GM21737 (cell line): Measurements from ENCODE around the gene PLPP1.

Experiments used
- ATAC-seq: cut with Tn5 transposase; IDR thresholded peaks from one replicate; pipeline ENCODE4 v1.9.1; 2021; ENCODE audit warnings: mild to moderate bottlenecking, moderate library complexity; ENCODE audit not compliant: unreplicated experiment

Gene PLPP1

DNA sequence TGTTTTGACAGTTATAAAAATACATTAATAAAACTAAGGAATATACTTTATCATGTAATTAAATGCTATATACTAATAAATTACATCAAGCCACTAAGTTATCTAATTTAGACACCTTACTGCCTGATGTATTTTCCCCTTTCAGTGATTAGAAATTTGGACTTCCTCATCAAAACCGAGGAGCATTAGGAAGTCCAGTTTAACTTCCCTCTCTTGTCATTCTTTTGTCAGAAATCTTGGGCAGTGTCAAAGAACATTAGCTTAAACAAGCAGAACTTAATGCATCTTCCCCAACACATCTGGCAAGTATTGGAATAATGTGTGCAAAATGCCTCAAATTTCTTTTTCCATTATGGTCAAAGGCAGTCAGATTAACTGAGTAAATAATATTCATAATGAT is 81.6 kb downstream of the PLPP1 start:
- no peak for ATAC-seq

DNA sequence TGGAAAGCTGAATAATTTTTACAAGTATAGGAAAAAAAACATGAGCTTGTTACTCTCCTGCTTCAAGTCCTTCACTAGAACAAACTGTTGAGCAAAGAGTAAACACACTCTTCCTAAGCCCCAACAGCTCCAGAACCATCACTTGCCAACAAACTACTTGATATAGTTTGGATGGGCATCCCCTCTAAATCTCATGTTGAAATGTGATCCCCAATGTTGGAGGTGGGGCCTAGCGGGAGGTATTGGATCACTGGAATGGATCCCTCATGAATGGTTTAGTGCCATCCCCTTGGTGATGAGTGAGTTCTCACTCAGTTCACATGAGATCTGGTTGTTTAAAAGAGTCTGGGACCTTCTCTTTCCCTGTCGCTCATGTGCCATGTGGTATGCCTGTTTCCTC is 82.8 kb downstream of the PLPP1 start:
- no peak for ATAC-seq

DNA sequence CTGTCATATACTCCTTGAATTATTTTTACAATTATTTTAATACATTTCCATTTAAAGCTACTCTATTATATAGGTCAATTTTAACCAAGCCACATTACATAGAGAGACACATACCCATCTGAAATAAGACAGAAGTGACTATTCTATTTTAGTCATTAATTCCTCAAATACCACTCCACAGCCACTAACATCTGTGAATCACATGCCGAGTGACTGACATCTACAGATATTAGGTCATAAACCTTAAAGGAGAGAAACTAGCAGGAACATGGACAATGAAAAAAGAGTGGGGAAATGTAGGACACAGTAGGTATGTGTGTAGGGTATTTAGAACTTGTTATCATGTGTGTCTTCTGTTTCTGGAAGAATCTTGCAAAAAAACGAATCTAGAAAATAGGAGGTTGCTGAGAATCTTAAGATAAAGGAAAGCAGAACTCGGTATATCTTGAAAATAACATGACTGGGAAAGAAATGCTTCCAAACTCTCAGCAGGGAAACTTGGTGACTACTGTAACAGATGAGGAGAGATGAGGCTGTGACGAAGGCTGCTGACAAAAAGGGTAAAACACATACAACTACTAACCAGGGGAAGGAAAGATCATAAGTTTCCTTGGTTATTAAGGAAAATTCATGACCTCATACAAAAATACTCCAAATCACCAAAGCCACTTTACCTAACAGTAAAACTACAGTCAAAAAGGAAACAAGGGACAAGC is 84.6 kb downstream of the PLPP1 start:
- no peak for ATAC-seq

DNA sequence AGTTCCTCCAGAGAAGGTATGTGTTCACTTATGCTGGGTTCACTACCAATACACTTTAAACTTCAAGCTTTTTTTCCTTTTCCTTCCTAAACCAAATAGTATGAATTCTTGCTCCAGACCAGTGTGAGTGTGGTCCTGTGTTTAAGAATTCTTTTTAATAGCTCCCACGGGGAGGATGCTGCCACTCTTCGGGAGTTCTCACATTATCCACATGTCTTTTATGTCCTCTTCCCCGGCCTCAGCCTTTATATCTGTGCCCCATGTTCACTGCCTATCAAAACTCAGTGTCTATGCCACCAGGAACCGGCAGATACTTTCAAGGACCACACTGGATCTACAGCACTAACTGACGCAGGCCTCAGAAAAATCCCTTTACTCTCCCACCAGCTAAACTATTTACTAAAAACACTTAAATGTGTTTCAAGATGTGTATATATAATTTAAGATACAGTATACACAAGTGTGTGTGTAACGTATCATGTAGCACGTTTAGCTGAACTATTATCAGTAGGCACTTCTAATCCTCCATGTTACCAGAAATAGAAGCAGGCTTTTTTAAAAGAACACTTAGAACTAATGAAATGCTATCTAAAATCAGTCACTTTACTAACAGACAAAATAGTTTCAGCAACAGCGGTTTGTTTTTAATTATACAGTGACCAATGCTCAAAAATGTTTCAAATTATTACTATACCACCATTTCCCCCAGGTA is 88.0 kb downstream of the PLPP1 start:
- no peak for ATAC-seq

DNA sequence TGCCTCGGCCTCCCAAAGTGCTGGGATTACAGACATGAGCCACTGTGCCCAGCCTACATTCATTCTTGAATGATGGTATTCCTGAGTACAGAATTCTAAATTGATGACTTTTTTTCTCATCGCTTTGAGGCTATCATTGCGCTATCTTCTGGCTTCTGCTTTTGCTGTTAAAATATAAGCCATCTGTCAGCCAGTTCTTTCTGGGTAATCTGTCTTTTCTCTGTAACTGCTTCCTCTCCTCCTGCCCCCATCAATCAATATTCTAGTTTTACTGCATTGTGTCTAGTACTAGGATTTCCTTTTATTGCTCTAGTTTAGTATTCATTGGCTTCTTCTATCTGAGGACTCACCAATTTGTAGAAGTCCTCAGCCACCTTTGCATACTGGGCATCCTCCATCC is 89.0 kb downstream of the PLPP1 start:
- no peak for ATAC-seq

DNA sequence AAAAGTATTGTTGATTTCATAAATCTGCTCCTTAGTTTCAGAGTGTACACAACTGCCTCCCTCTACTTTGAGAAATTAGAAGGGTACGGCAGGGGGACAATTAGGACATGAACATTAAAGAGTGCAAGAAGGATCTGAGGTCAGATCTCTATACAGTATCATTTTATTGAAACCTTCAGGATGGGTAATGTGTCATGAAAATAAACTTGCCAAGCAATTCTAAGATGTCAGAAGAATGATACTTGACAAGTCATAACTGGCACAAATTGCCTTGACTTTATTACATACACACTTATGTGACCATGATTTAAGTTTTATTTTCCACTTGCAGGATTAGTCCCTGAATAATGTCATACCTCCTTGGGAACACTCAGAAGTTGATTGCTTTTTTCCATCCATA is 92.8 kb downstream of the PLPP1 start:
- no peak for ATAC-seq

DNA sequence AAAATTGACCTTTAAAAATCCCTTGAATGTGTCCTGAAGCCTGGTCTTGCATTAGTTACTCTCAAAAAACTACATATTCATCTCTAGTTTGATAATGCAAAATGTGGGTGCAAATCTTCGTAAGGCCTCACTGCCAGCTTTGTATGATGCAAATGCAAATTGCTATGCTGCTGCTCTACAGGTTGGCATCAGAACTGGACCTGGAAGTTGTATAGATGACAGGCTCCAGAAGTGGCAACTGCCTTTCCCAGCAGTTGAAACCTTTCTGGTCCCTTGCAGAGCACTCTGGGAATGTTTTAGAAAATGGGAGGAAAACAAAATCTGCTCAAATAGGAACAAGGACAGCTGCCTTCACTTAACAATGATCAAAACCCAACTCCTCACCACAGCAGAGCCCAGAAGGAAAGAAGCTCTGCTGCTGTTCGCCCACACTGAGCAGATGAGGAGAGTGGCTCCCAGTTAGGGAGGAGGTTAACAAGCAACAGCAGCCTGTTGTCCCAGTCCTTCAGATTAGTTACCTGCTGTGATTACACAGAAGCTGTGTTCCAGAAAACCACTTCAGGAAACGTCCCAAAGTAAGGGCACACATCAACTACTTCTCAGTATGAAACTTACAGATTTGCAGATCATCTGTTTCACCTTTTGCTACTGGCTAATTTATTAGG is 93.5 kb downstream of the PLPP1 start:
- no peak for ATAC-seq

DNA sequence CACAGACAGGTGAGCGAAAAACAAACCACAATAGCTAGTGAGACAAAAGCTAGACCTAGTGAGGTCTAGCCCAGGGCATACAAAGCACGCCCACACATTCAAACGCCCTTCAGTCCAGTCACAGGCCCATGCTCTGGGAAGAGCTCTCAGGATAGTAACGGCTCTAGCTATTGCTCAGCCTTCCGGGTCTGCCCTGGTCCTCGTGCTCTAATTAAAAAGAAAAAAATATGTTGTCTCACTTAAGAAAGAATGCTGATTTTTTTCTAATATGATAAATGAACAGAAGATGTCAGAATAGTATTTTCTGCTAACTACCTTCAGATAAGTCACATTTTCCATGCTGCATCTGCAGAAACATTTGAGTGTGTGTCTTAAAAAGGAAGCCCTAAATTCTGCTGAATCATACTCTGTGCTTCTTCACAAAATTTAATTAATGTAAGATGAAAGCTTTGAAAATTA is 94.5 kb downstream of the PLPP1 start:
- no peak for ATAC-seq

DNA sequence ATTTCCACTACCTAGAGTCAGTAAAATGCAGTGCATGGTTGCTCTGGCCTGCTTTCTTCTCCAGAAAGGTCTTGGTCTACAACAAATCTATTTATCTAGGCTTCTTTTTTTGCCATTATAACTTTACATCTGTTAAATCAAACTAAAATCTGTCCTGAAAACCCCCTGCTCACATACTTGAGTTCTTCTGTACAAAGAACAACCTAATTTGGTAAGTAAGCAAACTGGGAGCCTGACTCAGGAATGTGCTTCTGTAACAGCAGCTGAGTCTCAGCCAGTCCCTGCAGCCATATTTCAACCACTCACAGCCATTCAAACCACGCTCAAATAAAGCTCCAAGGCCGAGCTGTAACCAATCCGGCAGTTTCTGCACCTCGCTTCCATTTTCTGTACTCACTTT is 95.8 kb downstream of the PLPP1 start:
- ATAC-seq: no peak

DNA sequence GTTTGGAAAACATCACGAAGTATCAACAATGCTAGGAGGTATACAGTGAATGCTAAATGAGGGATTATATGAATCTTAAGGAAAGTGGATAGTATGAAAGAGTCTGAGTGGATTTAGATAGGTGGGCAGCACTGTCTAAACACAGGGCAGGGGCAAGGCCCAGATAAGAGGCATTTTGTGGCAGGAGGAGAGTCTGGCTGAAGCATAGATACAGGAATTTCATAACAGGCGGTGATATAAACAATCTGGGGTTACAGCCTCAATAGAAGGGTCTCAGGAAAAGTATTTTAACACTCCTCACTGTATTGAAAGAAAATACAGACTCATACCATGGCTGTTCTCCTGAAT is 96.9 kb downstream of the PLPP1 start:
- no peak for ATAC-seq

DNA sequence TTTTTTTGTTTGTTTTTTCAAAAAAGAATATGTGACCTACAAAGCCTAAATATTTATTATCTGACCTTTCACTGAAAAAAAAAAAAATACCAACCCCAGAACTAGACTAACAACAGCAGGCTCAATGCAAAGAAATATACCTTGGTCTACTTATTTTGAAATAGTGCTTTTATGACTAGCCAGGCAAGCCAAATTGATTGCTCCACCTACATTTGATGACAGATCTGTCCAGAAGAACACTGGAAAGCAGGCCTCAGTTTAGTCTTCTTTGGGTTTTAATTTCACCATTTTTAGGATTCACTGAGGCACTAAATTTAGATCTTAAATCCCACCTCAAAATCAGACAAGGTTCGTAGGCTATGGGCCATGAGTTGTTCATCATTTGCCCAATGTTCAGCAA is 97.3 kb downstream of the PLPP1 start:
- ATAC-seq: no peak

DNA sequence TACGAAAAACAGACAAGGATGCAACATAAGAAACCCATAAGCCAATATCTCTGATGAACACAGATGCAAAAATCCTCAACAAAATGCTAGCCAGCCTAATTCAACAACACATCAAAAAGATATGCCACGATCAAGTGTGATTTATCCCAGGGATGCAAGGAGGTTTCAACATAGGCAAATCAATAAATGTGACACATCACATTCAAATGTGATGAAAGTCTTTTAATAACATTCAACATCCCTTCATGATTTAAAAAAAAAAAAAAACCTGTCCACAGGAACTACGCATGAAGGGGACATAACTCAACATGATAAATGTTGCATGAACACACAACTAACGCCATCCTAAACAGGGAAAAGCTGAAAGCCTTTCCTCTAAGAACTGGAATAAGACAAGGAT is 102.2 kb downstream of the PLPP1 start:
- ATAC-seq: no peak

DNA sequence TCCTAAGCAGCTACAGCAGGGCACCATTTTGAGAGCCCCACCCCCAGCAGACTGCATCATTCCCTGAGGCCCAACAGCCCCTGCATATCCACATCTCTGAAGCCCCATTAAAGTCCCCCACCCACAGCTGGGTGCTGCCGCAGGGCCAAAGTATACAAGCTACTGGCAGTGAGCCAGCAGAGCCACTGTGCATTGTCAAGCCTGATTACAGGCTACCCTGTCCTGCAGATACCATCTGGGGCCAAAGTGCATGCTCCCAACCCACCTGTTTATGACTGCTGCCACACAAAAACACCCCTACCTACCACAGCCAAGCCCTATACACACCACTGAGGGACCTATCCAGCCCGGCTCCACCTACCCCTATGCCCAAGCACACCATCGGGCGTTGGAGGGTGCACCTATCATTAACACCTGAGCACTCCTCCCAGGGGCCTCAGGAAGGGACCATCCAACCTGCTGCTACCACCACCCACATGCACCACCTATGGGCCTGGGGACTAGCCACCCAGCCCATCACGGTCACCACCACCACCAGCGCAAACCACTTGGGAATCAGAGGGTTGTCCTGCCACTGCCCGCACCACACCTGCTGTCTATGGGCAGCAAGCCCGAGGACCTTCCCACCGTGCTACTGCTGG is 105.0 kb downstream of the PLPP1 start:
- ATAC-seq: no peak

DNA sequence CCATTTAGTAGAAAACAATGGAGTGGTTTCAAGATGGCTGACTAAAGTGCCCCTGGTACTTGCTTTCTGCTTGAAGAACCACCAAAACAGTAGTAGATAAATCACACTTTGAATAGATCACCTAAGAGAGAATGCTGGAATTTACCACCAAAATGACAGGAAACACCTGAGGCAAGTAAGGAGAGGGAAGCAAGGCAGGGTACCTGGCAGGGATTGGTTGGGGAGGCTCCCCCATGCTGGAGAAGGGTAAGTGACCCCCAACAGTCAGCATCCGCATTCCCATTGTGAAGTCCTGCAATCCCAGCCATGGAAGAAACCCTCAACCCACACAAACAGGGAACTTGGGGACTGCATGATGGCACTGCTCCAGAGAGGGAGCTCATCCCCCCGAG is 105.5 kb downstream of the PLPP1 start:
- ATAC-seq: no peak

DNA sequence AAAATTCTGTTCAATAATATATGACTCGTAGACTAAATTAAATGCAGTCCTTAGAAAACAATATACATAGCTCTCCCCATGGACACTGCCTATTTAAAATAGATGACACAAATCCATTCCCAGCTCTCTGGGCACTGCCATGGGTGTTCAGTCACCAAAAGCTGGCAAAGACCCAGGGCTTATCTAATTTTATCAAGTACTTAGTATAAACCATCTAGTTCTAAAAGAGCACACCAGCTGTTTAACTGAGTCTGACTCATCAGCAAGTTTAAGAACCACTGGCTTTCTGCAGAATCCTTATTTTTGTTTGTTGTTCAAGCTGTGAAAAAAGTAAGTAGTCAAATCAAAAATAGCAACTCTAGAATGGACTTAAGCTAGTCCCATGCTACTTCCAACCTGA is 107.6 kb downstream of the PLPP1 start:
- no peak for ATAC-seq

DNA sequence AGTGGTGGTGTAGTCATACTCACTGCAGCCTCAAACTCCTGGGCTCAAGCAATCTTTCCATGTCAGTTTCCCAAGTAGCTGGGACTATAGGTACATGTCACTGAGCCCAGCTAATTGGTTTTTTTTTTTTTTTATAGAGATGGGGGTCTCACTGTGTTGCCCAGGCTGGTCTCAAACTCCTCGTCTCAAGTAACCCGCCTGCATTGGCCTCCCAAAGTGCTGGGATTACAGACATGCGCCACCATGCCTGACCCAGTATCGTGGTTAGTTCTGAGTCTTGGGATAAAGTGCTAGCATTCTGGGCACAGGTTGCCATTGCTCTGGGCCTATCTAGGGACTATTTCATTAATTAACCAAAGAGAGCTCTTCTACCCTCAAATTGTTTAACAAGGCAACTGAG is 108.3 kb downstream of the PLPP1 start:
- no peak for ATAC-seq

DNA sequence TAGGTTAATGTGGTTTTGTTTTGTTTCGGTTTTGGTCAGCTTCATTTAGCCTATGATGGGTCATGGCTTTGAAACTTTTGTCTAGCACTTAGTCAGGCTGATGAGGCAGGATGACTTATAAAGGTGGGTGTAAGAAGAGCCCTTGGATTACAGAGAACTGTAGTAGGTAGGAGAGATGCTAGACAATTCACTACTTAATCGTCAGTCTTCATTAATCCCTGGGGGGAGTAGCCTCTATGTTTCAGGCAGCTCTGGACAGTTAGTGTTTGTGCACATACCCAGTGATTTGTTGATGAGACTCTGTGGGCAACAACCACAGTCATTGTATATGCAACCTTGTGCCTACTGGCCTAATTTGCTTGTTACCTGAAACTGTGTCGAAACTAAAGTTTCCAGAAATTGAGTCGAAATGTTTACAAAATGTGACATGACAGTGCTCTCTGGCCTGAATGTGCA is 113.7 kb downstream of the PLPP1 start:
- ATAC-seq: peak; percentile 89

DNA sequence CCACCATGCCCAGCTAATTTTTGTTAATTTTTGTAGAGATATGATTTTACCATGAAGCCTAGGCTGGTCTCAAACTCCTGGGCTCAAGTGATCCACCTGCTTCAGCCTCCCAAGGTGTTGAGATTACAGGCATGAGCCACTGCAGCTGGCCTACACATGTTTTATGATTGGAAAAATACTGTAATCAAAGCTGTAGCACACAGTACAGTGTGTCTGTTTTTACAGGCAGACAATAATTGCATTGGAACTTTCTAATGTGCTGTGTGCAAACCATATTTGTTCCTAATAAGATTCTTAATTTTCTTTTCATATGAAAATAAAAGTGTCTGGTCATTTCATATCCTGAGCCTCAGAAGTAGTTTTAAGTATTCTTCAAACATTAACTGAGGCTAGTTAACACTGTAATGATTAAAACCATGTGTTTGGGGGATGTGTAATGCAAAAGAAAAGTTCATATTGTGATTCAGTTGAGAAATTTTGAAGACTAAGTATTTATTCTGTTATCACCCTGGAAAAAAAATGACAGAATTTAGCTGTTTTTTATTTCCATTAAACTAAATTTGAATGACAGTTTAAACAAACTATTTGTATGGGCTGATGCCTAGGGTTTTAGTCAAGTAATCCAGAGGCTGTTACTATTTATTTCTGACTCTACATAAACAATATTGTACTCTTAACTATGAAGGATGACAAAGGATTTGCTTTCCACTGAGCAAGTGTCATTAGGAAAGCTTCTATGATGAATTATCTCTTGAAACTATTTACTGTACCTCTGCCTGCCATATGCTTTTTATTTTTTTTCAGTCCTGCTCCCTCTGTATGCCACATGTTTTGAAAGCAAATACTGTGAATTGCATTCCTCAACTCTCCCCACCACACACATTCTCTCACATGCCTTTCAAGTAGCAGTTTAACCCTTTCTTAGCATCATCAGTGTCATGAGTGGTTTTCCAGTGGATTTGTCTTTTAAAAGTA is 115.5 kb downstream of the PLPP1 start:
- no peak for ATAC-seq

DNA sequence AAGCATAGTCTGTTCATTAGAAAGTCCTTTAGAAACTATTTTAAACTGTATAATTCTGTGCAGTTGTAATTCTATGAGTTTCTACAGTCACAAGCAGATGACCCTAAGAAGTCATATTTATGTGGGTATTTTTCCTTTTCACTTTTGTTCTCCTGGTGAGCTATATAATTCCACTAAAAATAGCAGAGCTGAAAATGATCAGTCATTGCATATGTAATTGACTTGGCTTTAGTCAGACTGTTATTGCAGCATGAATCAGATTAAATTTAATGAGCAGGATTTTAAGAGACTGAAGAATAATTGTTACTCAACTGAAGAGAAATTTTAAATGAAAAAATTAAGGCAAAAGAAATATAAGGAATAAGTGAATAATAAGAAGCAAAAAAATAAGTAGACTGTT is 118.5 kb downstream of the PLPP1 start:
- ATAC-seq: no peak

DNA sequence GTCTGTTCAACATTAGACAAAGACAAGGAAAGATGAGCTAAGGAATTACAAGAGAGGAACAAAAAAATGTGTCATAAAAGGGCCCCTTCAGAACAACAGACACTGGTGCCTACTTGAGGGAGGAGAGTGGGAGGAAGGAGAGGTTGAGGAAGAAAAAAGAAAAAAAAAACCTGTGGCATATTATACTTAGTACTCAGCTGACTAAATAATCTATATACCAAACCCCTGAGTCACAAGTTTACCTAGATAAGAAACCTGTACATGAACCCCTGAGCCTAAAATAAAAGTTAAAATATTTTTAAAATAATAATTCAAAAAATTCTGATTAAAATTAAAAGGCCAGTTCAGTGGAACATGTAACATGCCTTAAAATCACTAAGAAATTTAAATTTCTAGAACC is 119.7 kb downstream of the PLPP1 start:
- no peak for ATAC-seq

DNA sequence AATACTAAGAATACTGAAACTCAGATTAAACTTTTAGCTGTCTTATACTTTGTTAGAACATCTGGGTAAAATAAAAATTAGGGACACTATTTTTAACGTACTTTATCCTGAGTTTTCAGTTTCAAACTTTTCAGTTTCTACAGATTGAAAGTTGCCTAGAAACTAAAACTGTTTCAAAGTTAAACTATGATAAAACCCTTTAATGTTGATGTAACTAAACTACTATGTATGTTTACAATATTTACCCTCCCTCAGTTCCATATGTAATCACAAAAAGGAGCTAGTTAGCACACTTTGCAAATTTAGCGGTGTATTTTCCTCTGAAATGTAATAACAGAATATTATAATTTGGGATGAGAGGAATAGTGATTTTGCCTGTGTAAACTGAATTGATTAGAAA is 121.1 kb downstream of the PLPP1 start:
- ATAC-seq: no peak
